Neural cell (in vitro differentiated cells): ENCODE measurements around the gene WRAP53. TPM values are rescaled to one million over a fixed set of nuclear protein-coding genes. Genes with fewer than 3 reads are reported as not detected.

Experiments
- H2AFZ ChIP-seq: fragments of 200-600, 300-800 bp; sonication (generic), shearing (Covaris generic); 2 replicates; pipeline ENCODE4 v1.6.0; 2014; ENCODE audit warnings: low read depth, mild to moderate bottlenecking, antibody characterized with exemption, low read length, moderate library complexity
- H3F3A ChIP-seq: fragments of 200-600 bp; shearing (Covaris generic); 2 replicates; pipeline ENCODE4 v1.6.1; 2016; ENCODE audit warnings: mild to moderate bottlenecking, moderate library complexity, mixed read lengths, antibody characterized with exemption, low read length; ENCODE audit not compliant: insufficient read depth, poor library complexity, severe bottlenecking
- H3K27ac ChIP-seq: fragments of 200-600, 300-800 bp; sonication (generic), shearing (Covaris generic); 2 replicates; pipeline ENCODE4 v1.5.1; 2014; ENCODE audit warnings: mild to moderate bottlenecking, low read length, moderate library complexity
- H3K27me3 ChIP-seq: fragments of 300-800, 200-600 bp; sonication (generic), shearing (Covaris generic); 2 replicates; pipeline ENCODE4 v1.6.0; 2014; ENCODE audit warnings: mild to moderate bottlenecking, low read depth, low read length, moderate library complexity; ENCODE audit not compliant: insufficient read depth
- H3K36me3 ChIP-seq: fragments of 300-800, 200-600 bp; sonication (generic), shearing (Covaris generic); 2 replicates; pipeline ENCODE4 v1.5.1; 2014; ENCODE audit warnings: mild to moderate bottlenecking, antibody characterized with exemption, low read length, moderate library complexity; ENCODE audit not compliant: insufficient read depth
- H3K4me2 ChIP-seq: fragments of 300-800, 200-600 bp; sonication (generic), shearing (Covaris generic); 2 replicates; pipeline ENCODE4 v1.6.0; 2014; ENCODE audit warnings: mild to moderate bottlenecking, low read length
- H3K4me3 ChIP-seq: fragments of 300-800, 200-600 bp; sonication (generic), shearing (Covaris generic); 2 replicates; pipeline ENCODE4 v1.5.1; 2014; ENCODE audit warnings: mild to moderate bottlenecking, low read length, moderate library complexity
- H3K79me2 ChIP-seq: fragments of 200-600 bp; shearing (Covaris generic); replicated peaks from 2 replicates; pipeline ENCODE4 v1.6.0; 2014; ENCODE audit warnings: mild to moderate bottlenecking, low read length, moderate library complexity; ENCODE audit not compliant: insufficient read depth
- H3K9ac ChIP-seq: fragments of 300-800, 200-600 bp; sonication (generic), shearing (Covaris generic); 2 replicates; pipeline ENCODE4 v1.6.1; 2016; ENCODE audit warnings: mild to moderate bottlenecking, low read length, mixed read lengths
- H3K9me2 ChIP-seq: fragments of 200-600 bp; shearing (Covaris generic); 2 replicates; pipeline ENCODE4 v1.6.1; 2016; ENCODE audit warnings: mild to moderate bottlenecking, low read length, mixed read lengths; ENCODE audit not compliant: insufficient read depth
- H3K9me3 ChIP-seq: fragments of 200-600, 300-800 bp; sonication (generic), shearing (Covaris generic); 2 replicates; pipeline ENCODE4 v1.6.1; 2016; ENCODE audit warnings: mild to moderate bottlenecking, mixed run types, low read length, moderate library complexity, mixed read lengths
- H4K20me1 ChIP-seq: fragments of 200-600 bp; shearing (Covaris generic); 2 replicates; pipeline ENCODE4 v1.6.1; 2016; ENCODE audit warnings: mild to moderate bottlenecking, mixed run types; ENCODE audit not compliant: insufficient read depth
- CTCF ChIP-seq: fragments of 450-650 bp; IDR thresholded peaks from 2 replicates; pipeline ENCODE4 v1.5.1; 2014; ENCODE audit warnings: antibody characterized with exemption, mild to moderate bottlenecking, moderate library complexity; ENCODE audit not compliant: poor library complexity, severe bottlenecking
- EP300 ChIP-seq: fragments of 450-650 bp; conservative IDR thresholded peaks from 2 replicates; pipeline ENCODE4 v1.6.1; 2014; ENCODE audit warnings: antibody characterized with exemption, mild to moderate bottlenecking, moderate library complexity; ENCODE audit not compliant: poor library complexity, severe bottlenecking
- EZH2 ChIP-seq: fragments of 200-600, 300-800 bp; shearing (Covaris generic), sonication (generic); IDR thresholded peaks from 2 replicates; pipeline ENCODE4 v1.6.1; 2014; ENCODE audit warnings: antibody characterized with exemption, low read length, borderline replicate concordance, mild to moderate bottlenecking; ENCODE audit not compliant: insufficient read depth, poor library complexity, severe bottlenecking
- MXI1 ChIP-seq: fragments of 450-650 bp; conservative IDR thresholded peaks from 2 replicates; pipeline ENCODE4 v1.6.1; 2014; ENCODE audit warnings: antibody characterized with exemption, mild to moderate bottlenecking; ENCODE audit not compliant: poor library complexity, severe bottlenecking
- POLR2AphosphoS5 ChIP-seq: IDR thresholded peaks from 2 replicates; pipeline ENCODE4 v1.6.1; 2012
- RAD21 ChIP-seq: fragments of 450-650 bp; conservative IDR thresholded peaks from 2 replicates; pipeline ENCODE4 v1.6.1; 2014; ENCODE audit warnings: antibody characterized with exemption, mild to moderate bottlenecking, moderate library complexity
- REST ChIP-seq: IDR thresholded peaks from 2 replicates; pipeline ENCODE4 v1.6.1; 2012; ENCODE audit warnings: borderline replicate concordance
- TAF1 ChIP-seq: IDR thresholded peaks from 2 replicates; pipeline ENCODE4 v1.6.1; 2012; ENCODE audit warnings: low read depth
- polyA plus RNA-seq: library from polyadenylated mRNA; depleted of rRNA; stranded (reverse); fragments of >200 nt; gene quantifications from 2 replicates; pipeline ENCODE4 v1.2.3, GENCODE V29; 2014

WRAP53 gene
- polyA plus RNA-seq, 1 donor from 2014 or later, result 20.1 TPM

- Histone ChIP-seq H3K9me3 (no peaks in the 10 kb centered on the region), H3K27me3 (no peaks in the 10 kb centered on the region), H3K27ac (no peak overlapping the region), H3K4me3 (no peak overlapping the region), H3K9me2 (no peaks in the 10 kb centered on the region), H3K79me2 (peaks cover 37% of the 10 kb centered on the region), H3K36me3 (no peaks in the 10 kb centered on the region), H3F3A (peaks cover 12% of the 10 kb centered on the region), H3K4me2 (no peak overlapping the region), H2AFZ (no peak overlapping the region), H3K9ac (no peak overlapping the region), H4K20me1 (peaks cover 3% of the 10 kb centered on the region)
- TF ChIP-seq MXI1, result no peak
- no peak for TF ChIP-seq REST
- TF ChIP-seq POLR2AphosphoS5, result no peak
- TF ChIP-seq RAD21, result no peak
- no peak for TF ChIP-seq TAF1
- no peak for TF ChIP-seq EZH2
- TF ChIP-seq EP300, result no peak
Observed at GRCh38 chr17:7709031-7709430, 20.8 kb downstream of the WRAP53 start.

DNA sequence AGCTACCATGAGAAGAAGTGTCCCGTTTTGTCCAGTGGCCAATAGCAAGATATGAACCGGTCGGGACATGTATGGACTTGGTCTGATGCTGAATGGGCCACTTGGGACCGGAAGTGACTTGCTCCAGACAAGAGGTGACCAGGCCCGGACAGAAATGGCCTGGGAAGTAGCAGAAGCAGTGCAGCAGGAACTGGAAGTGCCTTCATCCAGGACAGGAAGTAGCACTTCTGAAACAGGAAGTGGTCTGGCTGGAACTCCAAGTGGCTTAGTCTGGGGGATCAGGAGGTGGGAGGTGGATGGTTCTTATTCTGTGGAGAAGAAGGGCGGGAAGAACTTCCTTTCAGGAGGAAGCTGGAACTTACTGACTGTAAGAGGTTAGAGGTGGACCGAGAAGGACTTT, 22.0 kb downstream of the WRAP53 start:
- Histone ChIP-seq H3F3A (peaks cover 6% of the 10 kb centered on the region), H3K9me3 (no peaks in the 10 kb centered on the region), H3K4me3 (no peak overlapping the region), H3K27me3 (no peaks in the 10 kb centered on the region), H3K4me2 (no peak overlapping the region), H3K27ac (peak overlapping the region; percentile 94), H2AFZ (no peak overlapping the region), H4K20me1 (peaks cover 3% of the 10 kb centered on the region), H3K9ac (no peak overlapping the region), H3K9me2 (no peaks in the 10 kb centered on the region), H3K79me2 (peaks cover 34% of the 10 kb centered on the region), H3K36me3 (no peaks in the 10 kb centered on the region)
- TF ChIP-seq EZH2 (no peak), TAF1 (no peak), POLR2AphosphoS5 (no peak)

- H3K4me3 ChIP-seq, result peak overlapping the region; percentile 59
- peak overlapping the region; percentile 70 for H3K9ac ChIP-seq
Observed at GRCh38 chr17:7711051-7711755, 22.9 kb downstream of the WRAP53 start.

More at GRCh38 chr17:7711051-7711755, 22.9 kb downstream of the WRAP53 start:
- no peaks in the 10 kb centered on the region for H3K9me3 ChIP-seq
- no peaks in the 10 kb centered on the region for H3K27me3 ChIP-seq
- peaks cover 6% of the 10 kb centered on the region for H3F3A ChIP-seq
- peaks cover 2% of the 10 kb centered on the region for H4K20me1 ChIP-seq
- peak overlapping the region; percentile 94 for H3K27ac ChIP-seq
- H2AFZ ChIP-seq, result no peak overlapping the region
- no peaks in the 10 kb centered on the region for H3K36me3 ChIP-seq
- TF ChIP-seq POLR2AphosphoS5, result no peak
- TF ChIP-seq CTCF, result peak; percentile 47
- H3K4me2 ChIP-seq, result peak overlapping the region; percentile 54
- H3K79me2 ChIP-seq, result peaks cover 31% of the 10 kb centered on the region
- no peaks in the 10 kb centered on the region for H3K9me2 ChIP-seq
